GM12874 (cell line): Measurements from ENCODE around the gene TLE1.

Experiments
- TF ChIP-seq, protein P1 (sequence below): IDR thresholded peaks from 2 replicates; pipeline ENCODE4 v1.5.1; 2011; ENCODE audit warnings: low read depth, mild to moderate bottlenecking, control low read depth, low read length, moderate library complexity; ENCODE audit not compliant: insufficient read depth

The TLE1 gene

DNA sequence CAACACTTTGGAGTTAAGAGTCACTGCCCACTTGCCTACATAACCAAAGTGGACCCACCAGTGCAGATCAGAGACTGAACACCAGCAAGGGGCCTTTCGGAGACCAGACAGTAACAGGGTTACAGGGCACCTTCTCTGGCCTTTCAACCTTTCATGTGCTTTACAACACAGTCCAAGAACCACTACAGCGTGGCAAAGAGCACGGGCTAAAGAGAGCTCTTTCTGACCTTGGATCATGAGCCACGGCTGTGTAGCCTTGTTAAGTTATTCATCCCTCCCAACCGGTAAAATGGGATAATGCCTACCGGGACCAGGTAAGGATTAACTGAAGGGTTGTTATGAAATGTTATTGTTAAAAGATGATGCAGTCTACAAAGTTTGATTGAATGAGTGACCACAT lies 75.0 kb downstream of the TLE1 start:
- TF ChIP-seq, protein P1, sequence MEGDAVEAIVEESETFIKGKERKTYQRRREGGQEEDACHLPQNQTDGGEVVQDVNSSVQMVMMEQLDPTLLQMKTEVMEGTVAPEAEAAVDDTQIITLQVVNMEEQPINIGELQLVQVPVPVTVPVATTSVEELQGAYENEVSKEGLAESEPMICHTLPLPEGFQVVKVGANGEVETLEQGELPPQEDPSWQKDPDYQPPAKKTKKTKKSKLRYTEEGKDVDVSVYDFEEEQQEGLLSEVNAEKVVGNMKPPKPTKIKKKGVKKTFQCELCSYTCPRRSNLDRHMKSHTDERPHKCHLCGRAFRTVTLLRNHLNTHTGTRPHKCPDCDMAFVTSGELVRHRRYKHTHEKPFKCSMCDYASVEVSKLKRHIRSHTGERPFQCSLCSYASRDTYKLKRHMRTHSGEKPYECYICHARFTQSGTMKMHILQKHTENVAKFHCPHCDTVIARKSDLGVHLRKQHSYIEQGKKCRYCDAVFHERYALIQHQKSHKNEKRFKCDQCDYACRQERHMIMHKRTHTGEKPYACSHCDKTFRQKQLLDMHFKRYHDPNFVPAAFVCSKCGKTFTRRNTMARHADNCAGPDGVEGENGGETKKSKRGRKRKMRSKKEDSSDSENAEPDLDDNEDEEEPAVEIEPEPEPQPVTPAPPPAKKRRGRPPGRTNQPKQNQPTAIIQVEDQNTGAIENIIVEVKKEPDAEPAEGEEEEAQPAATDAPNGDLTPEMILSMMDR = no peak

DNA sequence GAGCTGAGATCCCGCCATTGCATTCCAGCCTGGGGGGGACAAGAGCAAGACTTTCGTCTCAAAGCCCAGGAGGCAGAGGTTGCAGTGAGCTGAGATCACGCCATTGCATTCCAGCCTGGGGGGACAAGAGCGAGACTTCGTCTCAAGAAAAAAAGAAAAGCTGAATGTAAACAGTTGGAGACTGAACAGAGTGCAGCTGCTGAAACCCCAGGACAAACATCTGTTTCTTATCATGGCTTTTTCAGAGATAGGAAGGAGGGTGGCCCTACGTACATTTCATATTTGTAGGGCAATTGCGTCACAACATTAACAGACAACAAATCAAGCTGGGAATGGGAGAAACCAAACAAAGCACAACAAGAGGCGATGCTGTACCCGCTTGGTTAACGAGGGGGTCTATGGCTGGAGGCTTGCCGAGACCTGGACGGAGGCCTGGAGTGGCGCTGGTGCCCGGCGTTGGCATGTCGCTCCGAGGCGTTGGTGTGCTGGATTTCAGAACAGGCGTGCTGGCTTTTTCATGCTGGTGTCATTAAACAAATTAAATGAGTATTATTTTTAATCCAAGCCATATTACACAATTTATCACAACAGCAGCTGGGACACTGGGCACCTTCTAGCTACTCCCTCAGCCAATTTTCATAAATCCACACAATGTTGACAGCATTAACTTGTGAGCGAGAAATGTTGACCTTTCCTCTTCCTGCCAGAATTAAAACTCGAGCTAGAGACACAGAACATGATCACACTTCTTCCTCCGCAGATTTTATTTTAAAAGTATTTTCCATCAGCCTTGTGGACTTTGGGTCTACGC lies 76.1 kb downstream of the TLE1 start:
- TF ChIP-seq, protein P1 = no peak

DNA sequence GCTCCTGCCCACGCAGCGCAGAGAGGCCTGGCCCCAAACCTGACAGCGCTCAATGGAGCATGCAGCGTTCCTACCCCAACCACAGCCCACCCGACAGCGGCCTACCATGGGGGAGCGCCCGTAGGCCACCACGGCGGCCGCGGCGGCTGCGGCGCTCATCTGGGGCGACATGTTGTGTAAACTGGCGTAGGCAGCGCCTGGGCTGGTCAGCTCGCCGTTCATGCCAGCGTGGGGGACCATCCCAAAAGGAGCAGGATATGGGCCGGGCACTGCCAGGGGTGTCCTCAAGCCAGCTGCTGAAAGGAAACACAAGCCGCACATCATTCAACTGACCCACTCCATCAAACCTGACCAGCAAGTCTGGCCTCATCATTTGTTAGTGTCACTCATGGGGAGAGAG lies 77.7 kb downstream of the TLE1 start:
- TF ChIP-seq, protein P1 = no peak

DNA sequence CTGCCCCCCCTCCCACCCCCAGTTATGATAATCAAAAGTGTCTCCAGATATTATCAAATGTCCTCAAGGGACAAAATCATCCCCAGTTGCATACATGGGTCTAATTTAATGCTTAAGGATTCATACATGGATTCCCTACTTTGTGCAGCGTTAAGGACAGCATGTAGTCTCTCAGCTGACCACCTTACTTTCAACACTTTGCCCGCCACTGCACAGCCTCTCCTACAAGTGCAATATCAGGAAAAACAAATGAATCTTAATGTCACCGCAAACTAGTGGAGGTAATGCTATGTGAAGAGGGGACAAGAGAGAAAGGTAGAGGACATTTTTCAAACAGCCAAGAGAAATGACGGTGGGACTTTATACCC lies 78.6 kb downstream of the TLE1 start:
- TF ChIP-seq, protein P1 = no peak

DNA sequence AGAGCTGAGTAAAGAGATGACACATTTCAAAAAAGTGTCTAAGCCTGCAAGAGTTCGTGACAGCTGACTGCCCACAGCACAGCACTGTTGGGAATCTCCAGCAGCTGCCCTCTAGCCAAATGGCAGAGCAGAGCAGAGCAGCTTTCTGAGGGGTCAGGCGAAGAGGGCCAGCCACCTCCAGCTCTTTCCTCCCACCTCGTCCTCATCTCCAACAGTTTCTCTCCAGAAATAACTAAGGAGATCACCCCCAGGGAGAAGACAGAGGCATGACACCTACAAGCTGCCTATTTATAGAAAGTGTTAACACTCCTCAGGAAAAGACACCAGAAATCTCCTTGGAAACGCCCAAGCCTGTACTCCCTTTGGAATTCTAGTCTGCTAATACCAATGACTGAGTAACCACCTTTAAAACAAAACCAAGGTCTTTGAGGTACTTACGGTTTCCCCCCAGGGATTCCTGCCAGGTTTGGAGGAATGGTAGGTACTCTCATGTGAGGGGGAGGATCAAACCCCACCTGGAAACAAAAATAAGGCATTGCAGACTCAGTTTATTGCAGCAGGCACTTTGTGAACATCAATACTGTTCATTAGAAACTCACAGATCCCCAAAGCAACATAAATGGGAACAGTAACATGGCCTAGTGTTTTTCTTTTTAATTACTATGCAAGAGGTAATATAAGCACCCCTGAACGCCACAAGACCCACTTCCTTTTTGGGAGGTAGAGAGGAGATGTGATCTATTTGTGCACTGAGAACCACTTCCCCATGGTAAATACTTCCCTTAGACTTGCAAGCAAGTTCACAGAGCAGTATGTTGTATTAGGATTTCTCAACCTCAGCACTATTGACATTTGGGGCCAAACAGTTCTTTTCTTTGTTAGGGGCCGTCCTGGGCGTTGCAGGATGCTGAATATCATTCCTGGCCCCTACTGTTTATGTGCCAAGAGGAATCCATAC lies 79.3 kb downstream of the TLE1 start:
- TF ChIP-seq, protein P1 = no peak

DNA sequence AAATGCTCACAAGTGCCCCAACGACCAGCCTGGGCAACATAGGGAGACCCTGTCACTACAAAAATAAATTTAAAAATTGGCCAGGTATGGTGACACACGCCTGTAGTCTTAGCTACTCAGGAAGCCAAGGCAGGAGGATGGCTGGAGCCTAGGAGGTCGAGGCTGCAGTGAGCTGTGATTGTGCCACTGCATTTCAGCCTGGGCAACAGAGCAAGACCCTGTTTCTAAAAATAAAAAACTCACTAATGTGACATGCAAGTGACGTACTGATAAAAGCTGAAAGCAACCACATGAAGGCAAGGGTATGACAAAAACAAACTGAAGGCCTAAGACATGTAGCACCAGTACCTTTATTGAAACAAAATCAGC lies 81.1 kb downstream of the TLE1 start:
- TF ChIP-seq, protein P1 = no peak

DNA sequence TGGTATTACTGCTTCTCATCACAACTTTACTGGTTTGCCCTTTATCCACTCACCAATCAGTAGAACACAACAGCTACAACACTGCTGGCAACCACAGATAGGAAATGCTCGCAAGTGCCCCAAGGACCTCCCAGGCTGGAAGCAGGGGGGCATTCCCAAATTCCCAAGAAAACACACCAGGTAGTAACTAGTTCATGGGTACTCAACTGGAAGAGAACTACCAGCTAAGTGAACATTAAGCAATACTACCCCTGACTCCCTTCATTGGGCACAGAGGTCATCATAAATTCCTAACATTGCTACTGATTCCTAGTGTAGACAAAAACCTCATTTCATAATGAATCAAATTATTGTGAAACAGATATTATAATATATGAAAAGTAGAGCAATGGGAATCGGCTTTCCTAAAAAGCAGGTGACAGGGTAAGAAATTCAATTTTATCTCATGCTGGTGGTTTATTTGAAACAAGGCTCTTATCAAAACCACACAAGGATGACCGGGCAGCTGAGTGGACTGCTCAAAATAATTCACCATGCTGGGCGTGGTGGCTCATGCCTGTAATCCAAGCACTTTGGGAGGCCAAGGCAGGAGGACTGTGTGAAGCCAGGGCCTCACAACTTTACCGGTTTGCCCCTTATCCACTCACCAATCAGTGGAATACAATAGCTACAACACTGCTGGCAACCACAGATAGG lies 81.6 kb downstream of the TLE1 start:
- TF ChIP-seq, protein P1 = no peak
